OCI-LY1 (cell line): ENCODE results near the gene ARID3A.

Experiments
- EZH2 ChIP-seq: fragments of 200-600 bp; sonication (generic), shearing (Covaris generic); IDR thresholded peaks from 2 replicates; pipeline ENCODE4 v1.8.0; 2017; ENCODE audit warnings: borderline replicate concordance, mixed run types, mild to moderate bottlenecking, antibody characterized with exemption, low read length, moderate library complexity, mixed read lengths
- TF ChIP-seq, protein P1 (sequence below): fragments of 200-600 bp; sonication (generic), shearing (Covaris generic); IDR thresholded peaks from 2 replicates; pipeline ENCODE4 v1.5.1; 2017; ENCODE audit warnings: mild to moderate bottlenecking, antibody characterized with exemption, low read length, moderate library complexity, mixed read lengths

DNA sequence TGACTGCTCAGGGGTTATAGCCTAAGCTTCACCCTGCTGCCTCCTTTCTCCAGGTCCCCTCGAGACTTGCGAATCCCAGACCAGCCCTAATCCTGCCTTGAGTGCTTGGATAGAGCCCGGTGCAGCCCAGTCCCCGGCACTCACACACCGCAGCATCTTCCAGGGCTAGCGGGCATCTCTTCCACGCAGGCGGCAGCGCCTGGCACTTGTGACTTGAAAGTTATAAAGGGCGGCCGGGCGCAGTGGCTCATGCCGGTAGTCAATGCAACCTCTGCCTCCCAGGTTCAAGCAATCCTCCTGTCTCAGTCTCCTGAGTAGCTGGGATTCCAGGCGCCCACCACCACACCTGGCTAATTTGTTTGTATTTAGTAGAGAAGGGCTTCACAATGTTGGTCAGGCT is 60.2 kb downstream of the ARID3A start:
- no peak for TF ChIP-seq EZH2
- TF ChIP-seq, protein P1, sequence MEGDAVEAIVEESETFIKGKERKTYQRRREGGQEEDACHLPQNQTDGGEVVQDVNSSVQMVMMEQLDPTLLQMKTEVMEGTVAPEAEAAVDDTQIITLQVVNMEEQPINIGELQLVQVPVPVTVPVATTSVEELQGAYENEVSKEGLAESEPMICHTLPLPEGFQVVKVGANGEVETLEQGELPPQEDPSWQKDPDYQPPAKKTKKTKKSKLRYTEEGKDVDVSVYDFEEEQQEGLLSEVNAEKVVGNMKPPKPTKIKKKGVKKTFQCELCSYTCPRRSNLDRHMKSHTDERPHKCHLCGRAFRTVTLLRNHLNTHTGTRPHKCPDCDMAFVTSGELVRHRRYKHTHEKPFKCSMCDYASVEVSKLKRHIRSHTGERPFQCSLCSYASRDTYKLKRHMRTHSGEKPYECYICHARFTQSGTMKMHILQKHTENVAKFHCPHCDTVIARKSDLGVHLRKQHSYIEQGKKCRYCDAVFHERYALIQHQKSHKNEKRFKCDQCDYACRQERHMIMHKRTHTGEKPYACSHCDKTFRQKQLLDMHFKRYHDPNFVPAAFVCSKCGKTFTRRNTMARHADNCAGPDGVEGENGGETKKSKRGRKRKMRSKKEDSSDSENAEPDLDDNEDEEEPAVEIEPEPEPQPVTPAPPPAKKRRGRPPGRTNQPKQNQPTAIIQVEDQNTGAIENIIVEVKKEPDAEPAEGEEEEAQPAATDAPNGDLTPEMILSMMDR, result no peak
